Ecto neural progenitor cell (in vitro differentiated cells): ENCODE data around the gene DLG5.
A peak's percentile ranks its signal among the peaks of the same experiment; 100 is the strongest.

ENCODE experiments used
- DNase-seq: peaks from one replicate; pipeline ENCODE4 v3.0.0-alpha.2; 2018; ENCODE audit warnings: low spot score

DLG5 gene

DNA sequence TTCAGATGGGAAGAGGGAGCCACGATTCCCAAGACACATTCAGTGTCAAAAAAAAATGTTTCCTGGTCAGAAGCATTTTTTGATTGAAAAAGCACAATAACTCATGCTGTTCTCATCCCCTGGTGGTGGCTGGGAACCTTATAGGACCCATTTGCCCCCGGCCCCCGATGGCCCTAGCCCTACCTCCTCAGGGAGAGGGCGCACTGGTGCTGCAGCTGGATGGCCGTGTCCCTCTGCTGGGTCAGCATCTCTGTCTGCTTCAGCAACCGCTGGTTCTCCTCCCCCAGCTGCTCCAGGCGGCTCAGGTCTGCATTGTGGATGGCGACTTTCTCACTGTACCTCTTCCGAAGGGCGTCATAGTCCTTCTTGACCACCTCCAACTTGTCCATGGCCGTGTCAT is 83.3 kb downstream of the DLG5 start:
- no peak for DNase-seq

- DNase-seq, result no peak
Measured at GRCh38 chr10:77842652-77843212, 83.8 kb downstream of the DLG5 start.

- no peak for DNase-seq
Measured at GRCh38 chr10:77841711-77842375, 84.7 kb downstream of the DLG5 start.

DNA sequence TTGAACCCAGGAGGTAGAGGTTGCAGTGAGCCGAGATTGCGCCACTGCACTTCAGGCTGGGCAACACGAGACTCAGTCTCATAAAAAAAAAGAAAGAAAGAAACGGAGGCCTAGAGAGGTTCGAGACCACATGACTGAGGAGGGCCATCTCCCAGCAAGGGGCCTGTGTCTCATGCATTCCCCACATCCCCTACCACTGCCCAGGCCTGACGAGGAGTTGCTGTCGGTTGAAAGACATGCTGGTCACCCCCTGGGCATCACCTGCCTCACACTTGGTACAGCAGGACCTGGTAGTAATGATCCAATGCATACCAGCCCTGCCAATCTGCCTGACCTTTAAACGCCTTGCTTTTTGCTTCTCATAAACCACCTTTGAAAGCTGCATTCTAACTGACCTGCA is 85.9 kb downstream of the DLG5 start:
- DNase-seq, result no peak

- DNase-seq, result no peak
Measured at GRCh38 chr10:77837925-77838595, 88.5 kb downstream of the DLG5 start.

GRCh38 chr10:77837248-77837924 is 89.2 kb downstream of the DLG5 start:
- peak; percentile 81 for DNase-seq

DNA sequence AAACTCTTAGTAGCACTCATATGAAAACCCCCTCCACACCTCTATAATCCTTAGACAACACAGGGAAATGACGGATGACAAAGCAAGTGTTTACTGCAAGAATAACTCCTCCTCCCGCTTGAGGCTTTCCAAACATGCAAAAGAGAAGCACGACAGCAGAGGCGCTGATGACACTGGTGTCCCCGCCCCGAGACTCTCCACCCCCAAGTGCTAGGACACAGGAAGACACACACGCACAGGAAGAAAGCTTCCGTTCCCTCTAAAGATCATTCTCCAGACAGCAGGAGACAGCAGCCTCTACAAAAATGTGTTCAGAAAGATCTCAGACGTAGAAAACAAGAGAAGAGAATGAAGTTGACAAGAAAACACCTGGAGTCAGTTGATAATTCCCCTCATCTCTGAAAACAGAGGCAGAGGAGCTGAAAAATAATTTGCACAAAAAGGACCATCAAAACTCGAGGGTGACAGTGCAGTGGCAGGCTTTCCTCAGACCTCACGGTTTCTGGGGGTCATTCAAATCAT is 90.2 kb downstream of the DLG5 start:
- no peak for DNase-seq

DNA sequence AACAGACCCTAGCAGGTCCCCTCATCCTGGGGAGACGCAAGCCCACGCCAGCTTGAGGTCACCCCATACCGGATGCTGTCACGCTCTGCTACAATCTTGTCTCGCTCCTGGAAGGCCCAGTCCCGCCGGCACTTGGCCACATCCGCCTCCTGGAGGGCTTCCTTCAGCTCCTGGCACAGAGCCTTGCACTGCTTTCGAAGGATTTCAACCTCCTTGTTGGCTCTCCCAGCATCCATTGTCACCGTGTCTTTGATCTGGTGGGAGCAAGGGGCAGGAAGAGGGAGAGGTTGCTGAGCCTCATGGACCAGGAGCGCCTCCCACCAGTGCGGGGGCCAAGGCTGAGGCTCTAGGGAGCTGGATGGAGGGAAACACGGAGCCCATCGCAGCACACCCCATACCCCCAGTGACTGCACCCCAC is 90.9 kb downstream of the DLG5 start:
- DNase-seq, result no peak

- no peak for DNase-seq
Measured at GRCh38 chr10:77834943-77835668, 91.4 kb downstream of the DLG5 start.

DNA sequence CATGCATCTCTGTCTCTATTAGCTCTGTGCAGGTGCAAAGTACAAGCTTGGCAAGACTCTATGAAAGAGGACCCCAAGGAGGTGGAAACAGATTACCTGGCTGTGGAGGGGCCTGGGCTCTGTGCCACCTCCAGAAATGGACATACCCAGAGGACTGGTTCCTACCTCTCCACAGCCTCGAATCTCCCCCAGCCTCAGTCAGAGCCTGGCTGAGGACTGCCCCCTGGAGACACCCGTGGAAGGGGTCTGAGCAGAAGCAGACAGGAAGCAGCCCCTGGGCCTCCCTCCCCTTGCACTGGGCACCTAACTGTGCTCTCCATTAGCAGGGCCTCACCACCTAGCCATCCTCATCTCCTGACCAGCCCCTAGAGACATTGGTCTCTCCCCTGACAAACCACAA is 92.0 kb downstream of the DLG5 start:
- DNase-seq, result no peak

DNA sequence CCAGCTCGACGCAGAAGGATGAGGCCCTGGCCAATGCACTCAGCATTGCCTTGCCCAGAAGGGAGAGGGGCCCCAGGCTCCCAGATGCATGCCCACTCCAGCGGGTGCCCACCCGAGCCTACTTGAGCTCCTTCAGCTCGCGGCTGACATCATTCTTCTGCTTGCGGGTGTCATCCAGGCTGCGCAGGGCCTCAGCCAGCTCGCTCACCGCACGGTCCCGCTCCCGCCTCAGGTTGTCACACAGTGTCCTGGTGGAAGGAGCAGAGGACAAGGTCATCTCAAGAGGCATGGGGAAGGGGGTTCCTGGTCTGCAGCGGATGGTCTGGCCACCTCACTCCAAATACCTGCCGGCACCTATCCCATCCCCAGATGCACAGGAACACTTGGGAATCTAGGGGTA is 92.8 kb downstream of the DLG5 start:
- DNase-seq, result no peak

DNA sequence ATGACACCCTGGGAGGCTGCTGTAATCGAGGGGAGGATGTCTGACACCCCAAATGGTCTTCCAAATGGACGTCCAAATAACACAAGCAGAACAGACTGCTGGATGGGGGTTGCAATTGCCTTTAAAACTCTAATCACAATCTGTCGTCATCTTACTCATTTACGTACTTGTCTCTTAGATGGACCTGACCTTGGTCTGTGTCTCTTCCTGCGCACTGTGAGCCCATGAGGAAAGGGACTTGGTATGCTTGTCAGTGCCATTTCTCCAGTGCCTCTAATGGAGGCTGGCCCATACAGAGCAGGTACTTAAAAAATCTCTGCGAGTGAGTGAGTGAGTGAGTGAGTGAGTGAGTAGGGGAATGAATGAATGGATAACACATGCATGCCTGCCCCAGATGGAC is 93.3 kb downstream of the DLG5 start:
- no peak for DNase-seq

DNA sequence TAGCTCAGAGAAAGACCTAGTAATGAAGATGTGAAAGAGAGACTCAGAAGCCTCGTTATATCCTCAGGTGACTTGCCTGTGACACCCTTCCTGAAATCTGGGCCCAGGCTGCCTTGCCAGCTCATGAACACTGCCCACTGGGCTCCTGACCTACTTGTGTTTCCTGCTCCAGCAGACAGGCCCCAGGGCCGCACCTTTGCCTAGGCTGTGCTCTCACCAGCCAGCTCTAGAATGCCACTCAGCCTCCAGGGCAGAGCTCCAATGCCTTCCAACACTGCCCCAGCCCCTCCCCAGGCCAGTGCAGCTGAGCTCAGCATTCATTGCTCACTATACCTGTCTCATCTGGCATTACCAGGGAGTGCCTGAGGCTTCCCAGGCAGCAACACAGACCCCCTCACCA is 94.3 kb downstream of the DLG5 start:
- DNase-seq, result no peak

GRCh38 chr10:77829356-77829755 is 97.2 kb downstream of the DLG5 start:
- no peak for DNase-seq

- no peak for DNase-seq
Measured at GRCh38 chr10:77828377-77828776, 98.2 kb downstream of the DLG5 start.

DNA sequence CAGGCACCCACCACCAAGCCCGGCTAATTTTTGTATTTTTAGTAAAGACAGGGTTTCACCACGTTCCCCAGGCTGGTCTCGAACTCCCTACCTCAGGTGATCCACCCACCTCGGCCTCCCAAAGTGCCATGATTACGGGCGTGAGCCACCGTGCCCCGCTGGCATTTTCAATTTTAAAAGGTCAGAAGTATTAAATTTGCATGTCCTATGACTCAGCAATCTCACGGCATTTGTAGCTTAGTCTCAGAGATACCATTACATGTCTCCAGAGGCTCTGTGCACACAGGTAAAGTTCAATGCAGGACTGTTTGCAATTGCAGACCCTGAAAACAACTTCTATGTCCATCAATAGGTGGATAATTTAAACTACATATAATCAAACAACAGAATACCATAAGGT is 99.2 kb downstream of the DLG5 start:
- DNase-seq, result no peak

DNA sequence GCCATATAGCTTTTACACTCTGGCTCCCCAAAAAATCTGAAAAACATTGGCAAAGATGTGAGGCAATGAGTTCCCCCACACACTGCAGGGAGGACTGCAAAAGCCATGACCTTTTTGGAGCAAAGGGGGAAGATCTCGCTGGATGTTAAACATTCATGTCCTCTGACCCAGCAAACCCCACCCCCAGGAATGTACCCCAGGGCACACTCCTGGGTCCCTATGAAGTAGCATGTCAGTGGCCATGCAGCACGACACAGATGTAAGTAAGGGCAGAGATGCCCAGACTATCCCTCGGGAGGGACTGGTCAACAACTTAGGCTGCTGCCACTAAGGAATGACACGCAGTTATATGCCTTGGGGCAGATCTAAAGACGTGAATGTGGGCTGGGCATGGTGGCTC is 100.6 kb downstream of the DLG5 start:
- DNase-seq, result no peak

GRCh38 chr10:77824908-77825307 is 101.6 kb downstream of the DLG5 start:
- DNase-seq, result no peak

DNA sequence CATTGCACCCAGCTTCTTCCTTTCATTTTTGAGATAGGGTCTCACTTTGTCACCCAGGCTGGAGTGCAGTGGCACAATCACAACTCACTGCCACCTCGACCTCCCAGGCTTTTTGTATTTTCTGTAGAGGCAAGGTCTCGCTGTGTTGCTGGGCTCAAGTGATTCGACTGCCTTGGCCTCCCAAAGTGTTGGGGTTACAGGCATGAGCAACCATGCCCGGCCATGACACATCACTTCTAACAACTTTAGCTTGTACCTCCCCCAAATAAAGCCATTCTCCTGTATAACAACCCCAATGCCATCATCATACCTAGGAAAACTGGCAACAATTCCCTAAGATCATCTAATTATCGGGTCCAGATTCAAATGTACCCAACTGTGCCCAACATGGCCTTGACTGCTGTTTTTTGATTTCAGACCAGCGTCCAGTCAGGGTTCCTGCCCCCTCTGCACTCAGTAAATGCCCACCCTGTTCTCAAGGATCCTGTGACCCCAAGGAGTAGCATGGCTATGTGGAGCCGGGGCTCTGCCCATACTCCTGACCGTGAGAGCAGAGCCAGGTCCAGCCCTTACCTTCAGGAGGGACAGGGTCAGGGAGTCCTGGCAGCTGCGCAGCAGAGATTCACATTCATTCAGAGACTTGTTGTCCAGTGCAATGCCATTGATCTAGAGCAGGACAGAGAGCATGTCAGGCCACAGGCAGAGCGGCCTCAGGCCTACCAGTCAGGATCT is 102.6 kb downstream of the DLG5 start:
- DNase-seq, result no peak

DNA sequence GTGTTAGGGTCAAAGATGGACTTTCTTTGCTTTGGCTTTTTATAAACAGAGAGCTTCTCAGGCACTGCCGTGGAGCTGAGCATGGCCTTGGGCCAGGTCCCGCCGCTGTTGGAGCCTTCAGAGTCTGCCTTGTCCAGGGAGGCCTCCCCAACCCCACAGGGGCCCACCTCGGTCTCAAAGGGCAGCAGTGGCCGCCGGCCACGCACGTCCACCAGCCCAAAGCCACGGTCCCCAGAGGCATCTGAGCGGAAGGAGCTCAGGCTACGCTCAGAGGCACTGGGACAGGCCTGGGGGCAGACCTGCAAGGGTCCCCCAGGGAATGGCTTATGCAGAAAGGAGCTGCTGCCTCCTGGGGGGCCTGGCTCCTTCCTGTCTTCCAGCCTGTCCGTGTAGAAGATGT is 105.0 kb downstream of the DLG5 start:
- no peak for DNase-seq

- DNase-seq, result no peak
Measured at GRCh38 chr10:77821036-77821435, 105.5 kb downstream of the DLG5 start.

DNA sequence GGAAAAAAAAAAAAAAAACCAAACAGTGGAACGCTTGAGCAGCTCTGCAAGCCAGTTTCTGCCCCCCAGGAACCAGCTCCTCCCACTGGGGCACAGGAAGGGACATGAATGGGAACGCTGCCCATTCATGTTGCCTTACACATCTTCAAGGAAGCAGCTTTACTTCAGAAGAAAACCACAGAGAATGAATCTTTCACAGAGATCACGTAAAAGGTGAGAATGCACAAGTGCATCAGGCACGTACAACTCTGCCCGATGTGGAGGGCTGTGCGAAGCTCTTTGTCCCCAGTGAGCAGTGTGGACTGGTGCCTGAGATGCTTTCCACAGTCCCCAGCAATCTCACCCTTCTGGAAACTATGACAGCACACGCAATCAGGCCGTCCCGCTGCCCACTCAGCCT is 106.2 kb downstream of the DLG5 start:
- no peak for DNase-seq
